GM23338 (cell line): Measurements from ENCODE around the gene COL18A1. TPM values are rescaled to one million over a fixed set of nuclear protein-coding genes. Genes with fewer than 3 reads are reported as not detected.
"Not testable (repeated sequence)": the region's sequence is repeated elsewhere in the genome, so short reads cannot be mapped to it uniquely, and the experiment has no call there.

Experiments
- ATAC-seq: fragments of 200-7000 bp; cut with Tn5 transposase; 3 replicates; pipeline ENCODE4 v1.9.1; 2020
- DNase-seq: peaks from one replicate; pipeline ENCODE4 v3.0.0-alpha.2; 2015; ENCODE audit warnings: low spot score
- H2AFZ ChIP-seq: fragments of 200-600 bp; sonication (generic); 2 replicates; pipeline ENCODE4 v1.8.0; 2016; ENCODE audit warnings: antibody characterized with exemption, mild to moderate bottlenecking, moderate library complexity
- H3F3A ChIP-seq: fragments of 200-600 bp; sonication (generic); replicated peaks from 2 replicates; pipeline ENCODE4 v1.8.0; 2017; ENCODE audit warnings: antibody characterized with exemption, mixed run types, low read depth
- H3K27ac ChIP-seq: fragments of 200-600 bp; sonication (generic); 2 replicates; pipeline ENCODE4 v1.6.1; 2016; ENCODE audit warnings: low read depth
- H3K27me3 ChIP-seq: fragments of 200-600 bp; sonication (generic); 2 replicates; pipeline ENCODE4 v1.8.0; 2016; ENCODE audit warnings: mild to moderate bottlenecking, mixed run types, moderate library complexity; ENCODE audit not compliant: insufficient read depth
- H3K36me3 ChIP-seq: fragments of 200-600 bp; sonication (generic); 2 replicates; pipeline ENCODE4 v1.8.0; 2016; ENCODE audit warnings: mild to moderate bottlenecking; ENCODE audit not compliant: insufficient read depth
- H3K4me1 ChIP-seq: fragments of 200-600 bp; sonication (generic); 2 replicates; pipeline ENCODE4 v1.8.0; 2016; ENCODE audit warnings: mild to moderate bottlenecking, moderate library complexity; ENCODE audit not compliant: insufficient read depth
- H3K4me2 ChIP-seq: fragments of 200-600 bp; sonication (generic); 2 replicates; pipeline ENCODE4 v1.7.1; 2017; ENCODE audit warnings: mixed run types
- H3K4me3 ChIP-seq: fragments of 200-600 bp; sonication (generic); 2 replicates; pipeline ENCODE4 v1.6.1; 2016; ENCODE audit warnings: mixed run types
- H3K79me2 ChIP-seq: fragments of 200-600 bp; sonication (generic); replicated peaks from 2 replicates; pipeline ENCODE4 v1.8.0; 2017; ENCODE audit warnings: mild to moderate bottlenecking; ENCODE audit not compliant: insufficient read depth
- H3K9me2 ChIP-seq: fragments of 200-600 bp; sonication (generic); 2 replicates; pipeline ENCODE4 v1.8.0; 2017; ENCODE audit not compliant: insufficient read depth
- H4K20me1 ChIP-seq: fragments of 200-600 bp; sonication (generic); replicated peaks from 2 replicates; pipeline ENCODE4 v1.8.0; 2017; ENCODE audit warnings: mild to moderate bottlenecking; ENCODE audit not compliant: insufficient read depth
- H3K27ac Mint-ChIP-seq: 2 replicates; pipeline ENCODE4 v1.8.0; 2020; ENCODE audit warnings: inconsistent platforms, mild to moderate bottlenecking, moderate library complexity, mixed read lengths
- H3K27me3 Mint-ChIP-seq: 3 replicates; pipeline ENCODE4 v1.8.0; 2022; ENCODE audit warnings: low read depth, mild to moderate bottlenecking, moderate library complexity, mixed read lengths, inconsistent platforms; ENCODE audit not compliant: insufficient read depth, poor library complexity
- H3K36me3 Mint-ChIP-seq: 3 replicates; pipeline ENCODE4 v1.8.0; 2021; ENCODE audit warnings: low read depth, mild to moderate bottlenecking, inconsistent platforms, moderate library complexity, mixed read lengths
- H3K4me1 Mint-ChIP-seq: 3 replicates; pipeline ENCODE4 v1.8.0; 2020; ENCODE audit warnings: mild to moderate bottlenecking, inconsistent platforms, mixed read lengths
- H3K4me3 Mint-ChIP-seq: 3 replicates; pipeline ENCODE4 v1.8.0; 2021; ENCODE audit warnings: moderate library complexity, mild to moderate bottlenecking, inconsistent platforms, mixed read lengths
- H3K9me3 Mint-ChIP-seq: 3 replicates; pipeline ENCODE4 v1.8.0; 2020; ENCODE audit warnings: moderate library complexity, mild to moderate bottlenecking, inconsistent platforms, mixed read lengths
- CREB1 ChIP-seq: fragments of 250-450 bp; sonication (Bioruptor Pico); IDR thresholded peaks from 2 replicates; pipeline ENCODE4 v1.5.0; 2020; ENCODE audit warnings: low read depth, mild to moderate bottlenecking, moderate library complexity
- CTCF ChIP-seq, 2 experiments: fragments of 200-600 bp in 1 of 2; sonication (generic) in 1 of 2; conservative IDR thresholded peaks; 2 replicates each; pipeline versions ENCODE4 v1.5.1 to v1.6.1; 2016 to 2017; ENCODE audit warnings: antibody characterized with exemption in 2 of 2, low read depth in 2 of 2, mild to moderate bottlenecking in 2 of 2, moderate library complexity in 1 of 2
- ETS1 ChIP-seq: IDR thresholded peaks from 2 replicates; pipeline ENCODE4 v1.6.1; 2016; ENCODE audit warnings: antibody characterized with exemption
- EZH2 ChIP-seq: fragments of 200-600 bp; sonication (generic); IDR thresholded peaks from one replicate; pipeline ENCODE4 v1.8.0; 2017; ENCODE audit warnings: antibody characterized with exemption, mild to moderate bottlenecking, low read depth; ENCODE audit not compliant: unreplicated experiment
- EZH2phosphoT487 ChIP-seq: fragments of 200-600 bp; sonication (generic); IDR thresholded peaks from one replicate; pipeline ENCODE4 v1.8.1; 2018; ENCODE audit warnings: antibody characterized with exemption; ENCODE audit not compliant: unreplicated experiment
- JUNB ChIP-seq: IDR thresholded peaks from one replicate; pipeline ENCODE4 v1.6.1; 2016; ENCODE audit warnings: antibody characterized with exemption; ENCODE audit not compliant: unreplicated experiment
- NANOG ChIP-seq: IDR thresholded peaks from 2 replicates; pipeline ENCODE4 v1.6.1; 2016; ENCODE audit warnings: antibody characterized with exemption, borderline replicate concordance
- REST ChIP-seq: IDR thresholded peaks from one replicate; pipeline ENCODE4 v1.6.1; 2018; ENCODE audit warnings: antibody characterized with exemption; ENCODE audit not compliant: unreplicated experiment
- ZNF331 ChIP-seq: fragments of 250-450 bp; sonication (Bioruptor Pico); IDR thresholded peaks from 2 replicates; pipeline ENCODE4 v1.5.0; 2020; ENCODE audit warnings: low read depth, mild to moderate bottlenecking, moderate library complexity
- ZNF462 ChIP-seq: fragments of 250-450 bp; sonication (Bioruptor Pico); IDR thresholded peaks from 2 replicates; pipeline ENCODE4 v1.5.0; 2020; ENCODE audit warnings: mild to moderate bottlenecking, moderate library complexity
- polyA plus RNA-seq: library from polyadenylated mRNA; unstranded; fragments of >200 nt; fragmentation: Nextera tagmentation; extraction: Ambion mirVana; gene quantifications from 2 replicates; pipeline ENCODE4 v1.2.1, GENCODE V29; 2016
- total RNA-seq: library from RNA; depleted of rRNA; stranded (reverse); fragments of >200 nt; shearing (Covaris generic); gene quantifications from 2 replicates; pipeline ENCODE4 v1.2.3, GENCODE V29; 2014

The COL18A1 gene
- total and polyA plus RNA-seq, 2 experiments from 2014 or later = 38.4 to 430 TPM

- Histone ChIP-seq H3K27ac (no peak overlapping the region), H2AFZ (no peak overlapping the region), H3K27me3 (no peaks in the 10 kb centered on the region), H3K9me2 (no peaks in the 10 kb centered on the region), H3K36me3 (no peaks in the 10 kb centered on the region), H3F3A (0 out of 2 replicates have a peak, but pooled peaks cover 2% of the 10 kb centered on the region), H3K79me2 (no peaks in the 10 kb centered on the region), H3K4me3 (no peak overlapping the region), H3K4me1 (no peaks in the 10 kb centered on the region), H4K20me1 (peaks cover 3% of the 10 kb centered on the region; the same call in 1 of the 2 replicates), H3K4me2 (no peak overlapping the region)
- Mint-ChIP-seq H3K9me3 (no peaks in the 10 kb centered on the region), H3K36me3 (peaks cover 27% of the 10 kb centered on the region), H3K27me3 (peaks cover 11% of the 10 kb centered on the region), H3K4me1 (0 out of 3 replicates have a peak, but pooled peaks cover 2% of the 10 kb centered on the region), H3K27ac (no peak overlapping the region), H3K4me3 (no peak overlapping the region)
- TF ChIP-seq ZNF462 = no peak
- no peak for TF ChIP-seq REST
- TF ChIP-seq ETS1 = no peak
- no peak for TF ChIP-seq NANOG
- no peak for TF ChIP-seq CTCF (conservative IDR thresholded peaks at IDR 0.05; ENCODE audit: low read depth in 2 of 2)
- TF ChIP-seq ZNF331 = no peak
- TF ChIP-seq JUNB = no peak
- no peak for TF ChIP-seq EZH2
- no peak for TF ChIP-seq EZH2phosphoT487
- TF ChIP-seq CREB1 (CRISPR knock-in tag) = no peak
- DNase-seq (no peak), ATAC-seq (no peak)
Observed at GRCh38 chr21:45530423-45531113, 125.6 kb downstream of the COL18A1 start.

GRCh38 chr21:45531114-45531392 is 126.1 kb downstream of the COL18A1 start:
- DNase-seq, H3K27ac ChIP-seq, H3K36me3 ChIP-seq, H3K9me2 ChIP-seq, H3K4me3 ChIP-seq, ATAC-seq, H3K79me2 ChIP-seq, H3K4me1 ChIP-seq, H3K9me3 Mint-ChIP-seq, H3F3A ChIP-seq, H3K27ac Mint-ChIP-seq, H3K4me3 Mint-ChIP-seq, H4K20me1 ChIP-seq, H2AFZ ChIP-seq, H3K27me3 ChIP-seq, H3K4me1 Mint-ChIP-seq, H3K4me2 ChIP-seq: not testable (repeated sequence)
- peaks cover 11% of the 10 kb centered on the region for H3K27me3 Mint-ChIP-seq
- peaks cover 25% of the 10 kb centered on the region for H3K36me3 Mint-ChIP-seq
